Smooth muscle cell (in vitro differentiated cells): ENCODE results near the gene NDUFAB1. TPM values are rescaled to one million over a fixed set of nuclear protein-coding genes. Genes with fewer than 3 reads are reported as not detected.
"Not testable (repeated sequence)": the region's sequence is repeated elsewhere in the genome, so short reads cannot be mapped to it uniquely, and the experiment has no call there.

Experiments
- DNase-seq: peaks from one replicate; lab custom pipeline; 2025; ENCODE audit not compliant: unreplicated experiment; lab: John Stamatoyannopoulos, UW
- H2AFZ ChIP-seq: fragments of 200-600 bp; sonication (generic); 2 replicates; pipeline ENCODE4 v1.6.0; 2016; ENCODE audit warnings: antibody characterized with exemption, low read depth, mild to moderate bottlenecking
- H3F3A ChIP-seq: fragments of 200-600 bp; sonication (generic); 2 replicates; pipeline ENCODE4 v1.6.0; 2017; ENCODE audit warnings: antibody characterized with exemption, low read depth
- H3K27ac ChIP-seq: fragments of 200-600 bp; sonication (generic); 2 replicates; pipeline ENCODE4 v1.5.1; 2016; ENCODE audit warnings: low read depth, mild to moderate bottlenecking
- H3K27me3 ChIP-seq: fragments of 200-600 bp; sonication (generic); 2 replicates; pipeline ENCODE4 v1.6.1; 2016; ENCODE audit warnings: low read depth, mild to moderate bottlenecking
- H3K36me3 ChIP-seq: fragments of 200-600 bp; sonication (generic); 2 replicates; pipeline ENCODE4 v1.5.1; 2016; ENCODE audit warnings: low read depth
- H3K4me1 ChIP-seq: fragments of 200-600 bp; sonication (generic); 2 replicates; pipeline ENCODE4 v1.5.1; 2016; ENCODE audit warnings: low read depth
- H3K4me2 ChIP-seq: fragments of 200-600 bp; sonication (generic); 2 replicates; pipeline ENCODE4 v1.6.0; 2016; ENCODE audit warnings: mild to moderate bottlenecking
- H3K4me3 ChIP-seq: fragments of 200-600 bp; sonication (generic); 2 replicates; pipeline ENCODE4 v1.5.1; 2016; ENCODE audit warnings: mild to moderate bottlenecking
- H3K79me2 ChIP-seq: fragments of 200-600 bp; sonication (generic); 2 replicates; pipeline ENCODE4 v1.6.0; 2016; ENCODE audit warnings: low read depth, mild to moderate bottlenecking
- H3K9ac ChIP-seq: fragments of 200-600 bp; sonication (generic); 2 replicates; pipeline ENCODE4 v1.6.0; 2016; ENCODE audit warnings: low read depth
- H3K9me3 ChIP-seq: fragments of 200-600 bp; sonication (generic); replicated peaks from 2 replicates; pipeline ENCODE4 v1.5.1; 2016; ENCODE audit warnings: low read depth
- H4K20me1 ChIP-seq: fragments of 200-600 bp; sonication (generic); 2 replicates; pipeline ENCODE4 v1.6.0; 2016; ENCODE audit warnings: low read depth
- CTCF ChIP-seq: fragments of 200-600 bp; sonication (generic); IDR thresholded peaks from 2 replicates; pipeline ENCODE4 v1.5.1; 2017; ENCODE audit warnings: borderline replicate concordance, mild to moderate bottlenecking, antibody characterized with exemption; ENCODE audit not compliant: insufficient read depth, poor library complexity, severe bottlenecking
- WGBS: methylation state at CpG from one replicate; pipeline ENCODE4 v1.1.7; 2016; ENCODE audit warnings: low lambda C conversion rate; 5-methylcytosine and 5-hydroxymethylcytosine counted together
- polyA plus RNA-seq: library from polyadenylated mRNA; unstranded; fragments of >200 nt; fragmentation: Nextera tagmentation; extraction: Ambion mirVana; gene quantifications from 2 replicates; pipeline ENCODE4 v1.2.1, GENCODE V29; 2016
- total RNA-seq: library from RNA; depleted of rRNA; stranded (reverse); fragments of >200 nt; gene quantifications from 2 replicates; pipeline ENCODE4 v1.2.3, GENCODE V29; 2014

NDUFAB1 gene
- total and polyA plus RNA-seq, 2 experiments from 2014 or later = 192 to 252 TPM

DNA sequence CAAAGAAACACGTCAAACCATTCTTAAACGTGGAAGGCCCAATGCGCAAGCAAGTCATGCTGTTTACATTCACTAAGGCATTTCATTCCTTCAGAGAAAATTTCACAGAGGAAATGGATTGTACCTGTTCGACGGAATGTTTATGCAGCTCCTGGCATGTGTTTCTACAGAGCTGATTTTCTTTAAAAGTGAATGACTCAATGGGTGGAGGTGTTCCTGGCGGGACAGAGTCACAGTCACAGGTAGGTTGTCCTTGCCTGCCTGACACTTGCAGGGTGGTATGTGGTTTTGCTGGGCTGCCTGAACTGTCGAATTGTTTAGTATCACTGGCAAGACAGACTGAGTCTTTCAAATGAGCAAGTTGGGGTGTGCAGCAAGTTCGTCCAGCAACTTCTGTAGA is 33.4 kb upstream of the NDUFAB1 start:
- H3K36me3 ChIP-seq = no peaks in the 10 kb centered on the region
- H4K20me1 ChIP-seq = no peaks in the 10 kb centered on the region
- no peak overlapping the region for H3K4me2 ChIP-seq
- no peak overlapping the region for H2AFZ ChIP-seq
- no peaks in the 10 kb centered on the region for H3F3A ChIP-seq
- no peak overlapping the region for H3K9ac ChIP-seq
- TF ChIP-seq CTCF = no peak
- H3K4me1 ChIP-seq = no peaks in the 10 kb centered on the region
- 81% methylated on average over 8 of the region's 8 CpGs for WGBS
- H3K79me2 ChIP-seq = no peaks in the 10 kb centered on the region
- no peaks in the 10 kb centered on the region for H3K27me3 ChIP-seq
- H3K4me3 ChIP-seq = no peak overlapping the region
- no peaks in the 10 kb centered on the region for H3K9me3 ChIP-seq
- peak overlapping the region; percentile 54 for H3K27ac ChIP-seq
- DNase-seq = no peak

GRCh38 chr16:23624092-23624491 is 28.0 kb upstream of the NDUFAB1 start:
- Histone ChIP-seq H3K4me1 (no peaks in the 10 kb centered on the region), H3K9me3 (no peaks in the 10 kb centered on the region), H3K27ac (no peak overlapping the region), H3K27me3 (no peaks in the 10 kb centered on the region), H3K79me2 (no peaks in the 10 kb centered on the region), H3K4me3 (no peak overlapping the region), H3F3A (no peaks in the 10 kb centered on the region), H3K9ac (no peak overlapping the region), H3K4me2 (no peak overlapping the region), H2AFZ (no peak overlapping the region), H4K20me1 (no peaks in the 10 kb centered on the region), H3K36me3 (no peaks in the 10 kb centered on the region)
- no peak for DNase-seq
- TF ChIP-seq CTCF = no peak

DNA sequence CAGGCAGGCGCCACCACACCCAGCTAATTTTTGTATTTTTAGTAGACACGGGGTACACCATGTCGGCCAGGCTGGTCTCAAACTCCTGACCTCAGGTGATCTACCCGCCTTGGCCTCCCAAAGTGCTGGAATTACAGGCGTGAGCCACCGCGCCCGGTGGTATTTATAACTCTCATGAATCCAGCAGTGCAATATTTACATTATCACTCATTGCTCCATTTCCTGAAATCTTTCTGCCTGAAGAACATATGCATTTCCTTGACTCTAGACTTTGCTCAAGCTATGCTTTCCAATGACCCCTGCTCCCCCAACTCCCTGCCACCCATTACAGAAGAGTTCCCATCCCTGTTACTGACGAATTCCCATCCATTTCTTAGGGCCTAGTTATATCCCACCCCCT is 19.7 kb upstream of the NDUFAB1 start:
- WGBS = 93% methylated on average over 9 of the region's 9 CpGs
- no peaks in the 10 kb centered on the region for H3F3A ChIP-seq
- no peaks in the 10 kb centered on the region for H3K4me1 ChIP-seq
- no peaks in the 10 kb centered on the region for H3K27me3 ChIP-seq
- H3K36me3 ChIP-seq = no peaks in the 10 kb centered on the region
- H3K79me2 ChIP-seq = no peaks in the 10 kb centered on the region
- no peak overlapping the region for H3K9ac ChIP-seq
- TF ChIP-seq CTCF = no peak
- no peak overlapping the region for H3K4me3 ChIP-seq
- H3K4me2 ChIP-seq = no peak overlapping the region
- no peak overlapping the region for H3K27ac ChIP-seq
- H3K9me3 ChIP-seq = no peaks in the 10 kb centered on the region
- H2AFZ ChIP-seq = no peak overlapping the region
- no peak for DNase-seq
- no peaks in the 10 kb centered on the region for H4K20me1 ChIP-seq

DNA sequence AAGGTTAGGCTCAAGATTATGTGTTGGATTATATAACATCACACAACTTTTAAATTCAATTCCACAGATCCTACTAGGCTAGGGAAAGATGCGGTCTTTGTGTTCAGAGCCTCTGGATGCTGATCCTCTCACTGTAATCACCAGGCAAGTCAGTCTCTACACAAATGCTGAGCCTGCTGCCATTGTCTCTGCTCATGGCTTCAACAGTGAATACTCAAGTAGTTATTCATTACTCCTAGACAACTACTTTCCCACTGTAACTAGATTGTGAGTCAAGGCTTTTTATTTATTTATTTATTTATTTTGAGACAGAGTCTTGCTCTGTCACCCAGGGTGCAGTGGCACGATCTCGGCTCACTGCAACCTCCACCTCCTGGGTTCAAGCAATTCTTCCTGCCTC is 15.8 kb upstream of the NDUFAB1 start:
- Histone ChIP-seq H4K20me1 (no peaks in the 10 kb centered on the region), H3K4me1 (no peaks in the 10 kb centered on the region), H3K4me2 (no peak overlapping the region), H3K9ac (no peak overlapping the region), H3K79me2 (no peaks in the 10 kb centered on the region), H3F3A (no peaks in the 10 kb centered on the region), H2AFZ (no peak overlapping the region), H3K9me3 (no peaks in the 10 kb centered on the region), H3K27me3 (no peaks in the 10 kb centered on the region), H3K36me3 (no peaks in the 10 kb centered on the region), H3K4me3 (no peak overlapping the region), H3K27ac (no peak overlapping the region)
- no peak for DNase-seq
- TF ChIP-seq CTCF = no peak
- 90% methylated on average over 3 of the region's 3 CpGs for WGBS

DNA sequence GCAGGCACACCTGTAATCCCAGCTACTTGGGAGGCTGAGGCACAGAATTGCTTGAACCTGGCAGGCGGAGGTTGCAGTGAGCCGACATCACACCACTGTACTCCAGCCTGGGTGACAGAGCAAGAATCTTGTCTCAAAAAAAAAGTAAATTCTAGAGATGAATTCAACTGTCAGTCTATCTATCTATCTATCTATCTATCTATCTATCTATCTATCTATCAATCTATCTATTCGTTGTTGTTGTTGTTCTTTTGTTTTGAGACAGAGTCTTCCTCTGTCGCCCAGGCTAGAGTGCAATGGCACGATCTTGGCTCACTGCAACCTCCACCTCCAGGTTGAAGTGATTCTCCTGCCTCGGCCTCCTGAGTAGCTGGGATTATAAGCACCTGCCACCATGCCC is 14.8 kb upstream of the NDUFAB1 start:
- not testable (repeated sequence) for H3K4me3 ChIP-seq, H3K4me2 ChIP-seq, H3K9me3 ChIP-seq, H3K27ac ChIP-seq, H3K36me3 ChIP-seq, H3K9ac ChIP-seq, H3K4me1 ChIP-seq, H3F3A ChIP-seq, H2AFZ ChIP-seq, H3K27me3 ChIP-seq, DNase-seq, H4K20me1 ChIP-seq, H3K79me2 ChIP-seq
- 97% methylated on average over 6 of the region's 6 CpGs for WGBS
